ENCODE measurements around the gene IL11. TPM values are rescaled to one million over a fixed set of nuclear protein-coding genes. Genes with fewer than 3 reads are reported as not detected.

IL11 gene
- total RNA-seq, 1 experiment from 2014 or later = 3.9 TPM

- no peak overlapping the region for H2BK120ac ChIP-seq (ENCODE audit: low read depth, low read length, poor library complexity, severe bottlenecking)
- no peak overlapping the region for H2BK20ac ChIP-seq (ENCODE audit: low read depth, low read length, poor library complexity, severe bottlenecking)
Observed at GRCh38 chr19:55362174-55362989, 7.9 kb downstream of the IL11 start.

More at GRCh38 chr19:55362174-55362989, 7.9 kb downstream of the IL11 start:
- H3K18ac ChIP-seq (ENCODE audit: insufficient read length, low read depth, low read length) = no peak overlapping the region
- WGBS (ENCODE audit: extremely low coverage, insufficient read length, low lambda C conversion rate) = no CpG with 5 or more reads among the region's 38 CpGs
- H2BK12ac ChIP-seq (ENCODE audit: insufficient read length, low read depth, low read length) = no peak overlapping the region
- H3K4me2 ChIP-seq (ENCODE audit: insufficient read depth, insufficient read length, low read length) = no peak overlapping the region
- H3K23me2 ChIP-seq (ENCODE audit: insufficient read length, low read depth, low read length, poor library complexity, severe bottlenecking) = no peaks in the 10 kb centered on the region
- H3T11ph ChIP-seq (ENCODE audit: low read length) = no peak overlapping the region
- no peak overlapping the region for H3K56ac ChIP-seq (ENCODE audit: insufficient read length, low read depth, low read length)
- no peaks in the 10 kb centered on the region for H3K9me3 ChIP-seq (ENCODE audit: control insufficient read depth, low read depth, low read length)
- no peak overlapping the region for H4K91ac ChIP-seq (ENCODE audit: insufficient read length, low read depth, low read length)
- DNase-seq = no peak
- no peaks in the 10 kb centered on the region for H3K27me3 ChIP-seq (ENCODE audit: insufficient read depth, low read length)
- H3K9ac ChIP-seq (ENCODE audit: extremely low read depth, insufficient read length, low read length) = no peak overlapping the region
- no peaks in the 10 kb centered on the region for H4K20me1 ChIP-seq (ENCODE audit: control insufficient read depth, insufficient read depth, insufficient read length)
- no peak overlapping the region for H3K27ac Mint-ChIP-seq
- H3K9me3 Mint-ChIP-seq = no peaks in the 10 kb centered on the region
- H3K27ac ChIP-seq (ENCODE audit: insufficient read length, low read depth, low read length) = no peak overlapping the region
- peaks cover 12 to 27% of the 10 kb centered on the region in 2 experiments for H3K4me1 Mint-ChIP-seq
- no peaks in the 10 kb centered on the region for H3K4me1 ChIP-seq (ENCODE audit: insufficient read depth, low read length)
- H3K36me3 Mint-ChIP-seq (ENCODE audit: insufficient read depth in 1 of 3, low read depth in 3 of 3) = no peaks in the 10 kb centered on the region
- no peak overlapping the region for H2AFZ ChIP-seq (ENCODE audit: low read length)
- no peak overlapping the region for H2BK5ac ChIP-seq (ENCODE audit: insufficient read length, low read length)
- H3K79me2 ChIP-seq (ENCODE audit: insufficient read depth, low read length) = no peaks in the 10 kb centered on the region
- H3K4ac ChIP-seq (ENCODE audit: low read depth, low read length) = no peak overlapping the region
- peak overlapping the region; percentile 6; the same call in 1 of the 2 replicates for H3K14ac ChIP-seq (ENCODE audit: insufficient read depth, low read length)
- no peaks in the 10 kb centered on the region for H3K79me1 ChIP-seq (ENCODE audit: insufficient read depth, low read depth, low read length, poor library complexity, severe bottlenecking)
- H2AK5ac ChIP-seq (ENCODE audit: insufficient read length, low read length) = no peak overlapping the region
- no peak for TF ChIP-seq CTCF (conservative IDR thresholded peaks at IDR 0.05)
- no peak overlapping the region for H3K23ac ChIP-seq (ENCODE audit: insufficient read length, low read depth, low read length)
- H3K27me3 Mint-ChIP-seq (ENCODE audit: low read depth) = peaks cover 55% of the 10 kb centered on the region
- H4K8ac ChIP-seq (replicated peaks; ENCODE audit: insufficient read length, low read depth, low read length) = no peak overlapping the region
- H3K4me3 Mint-ChIP-seq = no peak overlapping the region
- no peak overlapping the region for H2BK15ac ChIP-seq (ENCODE audit: low read depth, low read length)
- H4K5ac ChIP-seq (ENCODE audit: insufficient read length, low read depth, low read length) = no peak overlapping the region

Data from H9 (cell line).